HepG2 (cell line): ENCODE data around the gene PAQR7. TPM values are rescaled to one million over a fixed set of nuclear protein-coding genes. Genes with fewer than 3 reads are reported as not detected.

Experiments
- ATF1 ChIP-seq: IDR thresholded peaks from 2 replicates; pipeline ENCODE4 v1.6.1; 2016; ENCODE audit warnings: mild to moderate bottlenecking, control low read depth
- GLI4 ChIP-seq: sonication (generic); formaldehyde crosslinking; IDR thresholded peaks from 2 replicates; pipeline ENCODE4 v1.5.1; 2020; ENCODE audit warnings: missing genetic modification reagents, mild to moderate bottlenecking, moderate library complexity, borderline replicate concordance
- HNF4G ChIP-seq, 2 experiments: sonication (generic) in 1 of 2; formaldehyde crosslinking in 1 of 2; IDR thresholded peaks; 2 replicates each; pipeline versions ENCODE4 v1.4.0 to v1.6.1; 2011 to 2020; ENCODE audit warnings: borderline replicate concordance in 2 of 2, low read depth in 2 of 2, mild to moderate bottlenecking in 2 of 2, low read length in 1 of 2, missing genetic modification reagents in 1 of 2, moderate library complexity in 1 of 2
- MIER2 ChIP-seq: IDR thresholded peaks from 2 replicates; pipeline ENCODE4 v1.6.1; 2016; ENCODE audit warnings: missing biosample characterization, missing genetic modification reagents
- PITX1 ChIP-seq: sonication (generic); formaldehyde crosslinking; IDR thresholded peaks from 2 replicates; pipeline ENCODE4 v1.5.1; 2020; ENCODE audit warnings: mild to moderate bottlenecking, missing genetic modification reagents
- ZBTB3 ChIP-seq: sonication (generic); formaldehyde crosslinking; IDR thresholded peaks from 2 replicates; pipeline ENCODE4 v1.4.0; 2020; ENCODE audit warnings: low read depth, mild to moderate bottlenecking, moderate library complexity, missing genetic modification reagents, borderline replicate concordance
- ZFP41 ChIP-seq: sonication (generic); formaldehyde crosslinking; IDR thresholded peaks from 2 replicates; pipeline ENCODE4 v1.4.0; 2020; ENCODE audit warnings: mild to moderate bottlenecking, missing genetic modification reagents, borderline replicate concordance
- ZGPAT ChIP-seq: IDR thresholded peaks from 2 replicates; pipeline ENCODE4 v1.6.1; 2016; ENCODE audit warnings: mild to moderate bottlenecking
- ZNF407 ChIP-seq: sonication (generic); formaldehyde crosslinking; IDR thresholded peaks from one replicate; pipeline ENCODE4 v1.5.1; 2020; ENCODE audit warnings: mild to moderate bottlenecking, missing genetic modification reagents; ENCODE audit errors: not compliant biosample characterization
- ZNF615 ChIP-seq: sonication (generic); formaldehyde crosslinking; IDR thresholded peaks from 2 replicates; pipeline ENCODE4 v1.5.0; 2020; ENCODE audit warnings: mild to moderate bottlenecking, missing genetic modification reagents, borderline replicate concordance
- ZNF780A ChIP-seq: sonication (generic); formaldehyde crosslinking; IDR thresholded peaks from 2 replicates; pipeline ENCODE4 v1.8.0; 2022; ENCODE audit warnings: mild to moderate bottlenecking, missing genetic modification reagents, moderate library complexity
- polyA plus RNA-seq, 8 experiments: library from polyadenylated mRNA; depleted of rRNA in 3 of 8; stranded (reverse) in 7 of 8; unstranded in 1 of 8; fragments of >200 nt; fragmentation: Illumina TruSeq in 4 of 8; extraction: Trizol in 4 of 8; gene quantifications; 2 replicates each; pipeline versions ENCODE4 v1.2.1 to v1.2.3, GENCODE V29; 2011 to 2016; ENCODE audit warnings: low read depth in 4 of 8, missing spikeins in 1 of 8, mixed read lengths in 1 of 8; ENCODE audit not compliant: insufficient read depth in 1 of 8
- total RNA-seq, 5 experiments: library from RNA; depleted of rRNA; stranded (reverse); fragments of >200 nt; fragmentation: Illumina TruSeq; extraction: Trizol; gene quantifications; 2 replicates each; pipeline ENCODE4 v1.2.3, GENCODE V29; 2016; ENCODE audit warnings: low read depth in 1 of 5
- TF ChIP-seq, protein P1 (sequence below): sonication (generic); formaldehyde crosslinking; IDR thresholded peaks from 2 replicates; pipeline ENCODE4 v1.4.0; 2020; ENCODE audit warnings: low read depth, mild to moderate bottlenecking, missing genetic modification reagents
- TF ChIP-seq, protein P2 (sequence below): IDR thresholded peaks from 2 replicates; pipeline ENCODE4 v1.6.1; 2016
- TF ChIP-seq, protein P3 (sequence below): sonication (generic); formaldehyde crosslinking; IDR thresholded peaks from 2 replicates; pipeline ENCODE4 v1.4.0; 2020; ENCODE audit warnings: mild to moderate bottlenecking, missing genetic modification reagents

Gene PAQR7
- total and polyA plus RNA-seq, 2 of the 13 experiments (the other 11 are each of a cell fraction or from before 2014, with no cell fraction given): 13.2 to 16.6 TPM

DNA sequence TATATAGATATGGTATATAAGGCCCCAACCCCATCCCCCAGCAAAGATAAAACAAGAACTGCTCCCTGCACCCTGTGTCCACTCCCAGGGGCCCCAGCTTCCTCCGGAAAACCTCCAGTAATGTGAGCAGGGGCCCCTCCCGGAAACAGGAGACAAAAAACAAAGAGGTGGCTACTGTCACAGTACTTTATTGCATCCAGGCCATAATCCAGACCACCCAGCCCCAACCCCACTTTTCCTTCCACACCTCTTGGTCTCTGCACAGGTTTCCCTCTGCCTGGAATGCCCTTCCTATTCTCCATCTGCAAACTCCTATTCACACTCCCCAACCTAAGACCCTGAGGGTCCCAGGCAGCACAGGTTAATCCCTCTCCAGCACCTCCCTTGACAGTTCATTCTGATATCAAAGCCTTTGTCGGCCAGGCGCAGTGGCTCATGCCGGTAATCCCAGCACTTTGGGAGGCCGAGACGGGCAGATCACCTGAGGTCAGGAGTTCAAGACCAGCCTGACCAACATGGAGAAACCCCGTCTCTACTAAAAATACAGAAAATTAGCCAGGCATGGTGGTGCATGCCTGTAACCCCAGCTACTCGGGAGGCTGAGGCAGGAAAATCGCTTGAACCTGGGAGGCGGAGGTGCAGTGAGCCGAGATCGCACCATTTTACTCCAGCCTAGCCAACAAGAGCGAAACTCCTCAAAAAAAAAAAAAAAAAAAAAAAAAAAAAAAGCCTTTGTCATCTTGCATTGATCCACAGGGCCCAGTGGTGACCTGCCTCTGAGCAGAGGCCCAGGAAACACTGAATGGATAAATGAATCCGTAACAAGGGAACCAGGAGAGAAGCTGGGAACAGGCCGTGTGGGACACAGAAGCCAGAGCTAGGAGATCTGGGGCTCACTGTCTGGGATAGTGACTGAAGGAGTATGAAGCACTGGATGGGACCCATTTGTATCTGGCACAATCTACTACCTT, 13.9 kb downstream of the PAQR7 start (continued):
- TF ChIP-seq, protein P1, sequence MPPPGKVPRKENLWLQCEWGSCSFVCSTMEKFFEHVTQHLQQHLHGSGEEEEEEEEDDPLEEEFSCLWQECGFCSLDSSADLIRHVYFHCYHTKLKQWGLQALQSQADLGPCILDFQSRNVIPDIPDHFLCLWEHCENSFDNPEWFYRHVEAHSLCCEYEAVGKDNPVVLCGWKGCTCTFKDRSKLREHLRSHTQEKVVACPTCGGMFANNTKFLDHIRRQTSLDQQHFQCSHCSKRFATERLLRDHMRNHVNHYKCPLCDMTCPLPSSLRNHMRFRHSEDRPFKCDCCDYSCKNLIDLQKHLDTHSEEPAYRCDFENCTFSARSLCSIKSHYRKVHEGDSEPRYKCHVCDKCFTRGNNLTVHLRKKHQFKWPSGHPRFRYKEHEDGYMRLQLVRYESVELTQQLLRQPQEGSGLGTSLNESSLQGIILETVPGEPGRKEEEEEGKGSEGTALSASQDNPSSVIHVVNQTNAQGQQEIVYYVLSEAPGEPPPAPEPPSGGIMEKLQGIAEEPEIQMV: peak; percentile 55; the same call in 1 of the 2 replicates
- peak; percentile 35; the same call in 1 of the 2 replicates for TF ChIP-seq ATF1 (CRISPR knock-in tag)
- peak; percentile 97 for TF ChIP-seq PITX1
- TF ChIP-seq ZGPAT (CRISPR knock-in tag): peak; percentile 35; the same call in 1 of the 2 replicates
- no peak for TF ChIP-seq ZFP41
- TF ChIP-seq ZNF780A (CRISPR knock-in tag): no peak
- TF ChIP-seq MIER2 (CRISPR knock-in tag): no peak
- TF ChIP-seq ZBTB3 (CRISPR knock-in tag): 0 out of 2 replicates have a peak, but pooled peaks have one; percentile 34
- TF ChIP-seq, protein P2, sequence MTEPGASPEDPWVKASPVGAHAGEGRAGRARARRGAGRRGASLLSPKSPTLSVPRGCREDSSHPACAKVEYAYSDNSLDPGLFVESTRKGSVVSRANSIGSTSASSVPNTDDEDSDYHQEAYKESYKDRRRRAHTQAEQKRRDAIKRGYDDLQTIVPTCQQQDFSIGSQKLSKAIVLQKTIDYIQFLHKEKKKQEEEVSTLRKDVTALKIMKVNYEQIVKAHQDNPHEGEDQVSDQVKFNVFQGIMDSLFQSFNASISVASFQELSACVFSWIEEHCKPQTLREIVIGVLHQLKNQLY (CRISPR knock-in tag): peak; percentile 12; the same call in 1 of the 2 replicates
- peak; percentile 60 for TF ChIP-seq HNF4G (IDR thresholded peaks at IDR 0.05; ENCODE audit: borderline replicate concordance, low read depth, low read length)
- TF ChIP-seq HNF4G (CRISPR knock-in tag; IDR thresholded peaks at IDR 0.05; ENCODE audit: borderline replicate concordance, low read depth): no peak; the same call in 1 of the 2 replicates
- TF ChIP-seq, protein P3, sequence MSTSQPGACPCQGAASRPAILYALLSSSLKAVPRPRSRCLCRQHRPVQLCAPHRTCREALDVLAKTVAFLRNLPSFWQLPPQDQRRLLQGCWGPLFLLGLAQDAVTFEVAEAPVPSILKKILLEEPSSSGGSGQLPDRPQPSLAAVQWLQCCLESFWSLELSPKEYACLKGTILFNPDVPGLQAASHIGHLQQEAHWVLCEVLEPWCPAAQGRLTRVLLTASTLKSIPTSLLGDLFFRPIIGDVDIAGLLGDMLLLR (CRISPR knock-in tag): no peak
- TF ChIP-seq ZNF407: peak; percentile 30
- no peak for TF ChIP-seq ZNF615 (CRISPR knock-in tag)
- TF ChIP-seq GLI4 (CRISPR knock-in tag): no peak
